ENCODE data around the gene TGFBR3. TPM values are rescaled to one million over a fixed set of nuclear protein-coding genes. Genes with fewer than 3 reads are reported as not detected.

Gene TGFBR3
- 10 to 100 TPM; 31.5 to 36.6 TPM for total RNA-seq
- polyA plus RNA-seq (2013, experiment 1 of 2), result 15.9 TPM
- 17.8 TPM for polyA plus RNA-seq (2013, experiment 2 of 2)
- total RNA-seq, result 20.3 to 244 (median 64.8) reads per million in 172 experiments

DNA sequence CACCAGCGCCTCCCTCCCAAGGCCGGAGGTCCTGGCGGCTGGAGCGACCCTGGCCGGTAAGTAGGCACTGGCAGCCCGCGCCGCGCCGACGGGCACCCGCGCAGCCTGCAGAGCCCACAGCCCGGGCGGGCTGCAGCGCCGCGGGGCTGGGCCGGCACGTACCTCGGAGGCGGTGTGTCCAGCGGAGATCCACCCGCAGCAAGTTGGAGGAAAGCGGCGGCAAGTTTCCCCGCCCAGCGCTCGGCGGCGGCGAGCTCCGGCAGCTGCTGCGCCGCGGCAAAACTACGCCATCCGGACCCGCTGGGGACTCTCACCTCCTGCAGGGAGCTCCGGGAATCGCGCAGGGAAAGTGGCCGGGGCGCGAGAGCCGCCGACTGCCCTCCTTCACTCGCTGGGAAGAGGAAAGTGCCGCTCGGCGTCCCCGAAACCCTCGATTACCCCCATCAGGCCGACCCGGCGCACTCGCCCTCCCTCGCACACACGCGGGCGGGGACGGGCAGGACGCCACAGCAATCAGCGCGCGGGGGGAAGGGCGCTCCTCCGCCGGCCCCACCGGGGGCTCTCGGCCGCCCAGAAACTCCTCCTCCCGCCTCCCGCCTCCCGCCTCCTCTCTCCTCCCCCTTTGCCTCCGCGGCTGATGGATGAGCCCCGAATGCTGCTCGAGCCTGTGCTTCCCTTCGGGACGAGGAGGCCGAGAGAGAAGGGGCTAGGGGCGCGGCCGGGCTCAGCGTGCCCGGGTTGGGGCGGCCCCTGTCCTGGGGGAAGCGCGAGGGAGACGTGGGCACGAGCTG, at the start of gene TGFBR3:
TGFBR3 (minus strand) TSS at position 436 of the 791 bp plus-strand sequence. CDS start 24,620 bp downstream, outside the sequence.
- peak within 1 kb of the TSS; percentile 77 for H3K27ac Mint-ChIP-seq
- H3K27me3 ChIP-seq (ENCODE audit: control insufficient read depth in 1 of 2, insufficient read depth in 2 of 2, low read length in 2 of 2), result no peaks in the 10 kb centered on the region
- peaks cover 35% of the 10 kb centered on the region for H3K4me1 Mint-ChIP-seq (ENCODE audit: low read depth)
- POLR2A ChIA-PET, result interaction anchor here (0.6 to 3.7 kb wide), 7 partner anchors 13 to 876 kb away, joined by 3 to 21 read pairs (median 4); no protein-coding TSS in a partner anchor
- peak within 1 kb of the TSS; percentile 72 for H3K4me3 ChIP-seq (ENCODE audit: low read length)
- CTCF ChIA-PET, result interaction anchor here (0.6 to 3.2 kb wide), 8 partner anchors 10 to 373 kb away, joined by 3 to 15 read pairs (median 3); no protein-coding TSS in a partner anchor
- H3K9me3 Mint-ChIP-seq, result no peaks in the 10 kb centered on the region
- peak within 1 kb of the TSS in 1 of 2 donors; percentile 21 for H3K27ac ChIP-seq (ENCODE audit: low read depth in 1 of 2, low read length in 2 of 2)
- no peaks in the 10 kb centered on the region for H3K36me3 ChIP-seq (ENCODE audit: insufficient read depth, low read length)
- H3K4me3 Mint-ChIP-seq, result peak within 1 kb of the TSS; percentile 96
- intact Hi-C loops (cut with DNase I, micrococcal nuclease), result loop anchor here (2.0 to 10.0 kb wide), 4 partner anchors 79 to 373 kb away; no protein-coding TSS in a partner anchor
- H3K27me3 Mint-ChIP-seq, result no peaks in the 10 kb centered on the region
- TF ChIP-seq, protein P1, sequence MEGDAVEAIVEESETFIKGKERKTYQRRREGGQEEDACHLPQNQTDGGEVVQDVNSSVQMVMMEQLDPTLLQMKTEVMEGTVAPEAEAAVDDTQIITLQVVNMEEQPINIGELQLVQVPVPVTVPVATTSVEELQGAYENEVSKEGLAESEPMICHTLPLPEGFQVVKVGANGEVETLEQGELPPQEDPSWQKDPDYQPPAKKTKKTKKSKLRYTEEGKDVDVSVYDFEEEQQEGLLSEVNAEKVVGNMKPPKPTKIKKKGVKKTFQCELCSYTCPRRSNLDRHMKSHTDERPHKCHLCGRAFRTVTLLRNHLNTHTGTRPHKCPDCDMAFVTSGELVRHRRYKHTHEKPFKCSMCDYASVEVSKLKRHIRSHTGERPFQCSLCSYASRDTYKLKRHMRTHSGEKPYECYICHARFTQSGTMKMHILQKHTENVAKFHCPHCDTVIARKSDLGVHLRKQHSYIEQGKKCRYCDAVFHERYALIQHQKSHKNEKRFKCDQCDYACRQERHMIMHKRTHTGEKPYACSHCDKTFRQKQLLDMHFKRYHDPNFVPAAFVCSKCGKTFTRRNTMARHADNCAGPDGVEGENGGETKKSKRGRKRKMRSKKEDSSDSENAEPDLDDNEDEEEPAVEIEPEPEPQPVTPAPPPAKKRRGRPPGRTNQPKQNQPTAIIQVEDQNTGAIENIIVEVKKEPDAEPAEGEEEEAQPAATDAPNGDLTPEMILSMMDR (IDR thresholded peaks at IDR 0.05), result peak; percentile 35
- H3K9me3 ChIP-seq (ENCODE audit: control insufficient read depth in 1 of 2, insufficient read depth in 1 of 2, low read length in 2 of 2), result no peaks in the 10 kb centered on the region
- H3K36me3 Mint-ChIP-seq (ENCODE audit: low read depth), result peaks cover 10% of the 10 kb centered on the region
- DNase-seq, result peak; percentile 44 to 87 (median 74)
- ATAC-seq (ENCODE audit: poor library complexity), result peak; percentile 71
- H3K4me1 ChIP-seq (ENCODE audit: insufficient read depth, low read length), result peaks cover 30% of the 10 kb centered on the region

DNA sequence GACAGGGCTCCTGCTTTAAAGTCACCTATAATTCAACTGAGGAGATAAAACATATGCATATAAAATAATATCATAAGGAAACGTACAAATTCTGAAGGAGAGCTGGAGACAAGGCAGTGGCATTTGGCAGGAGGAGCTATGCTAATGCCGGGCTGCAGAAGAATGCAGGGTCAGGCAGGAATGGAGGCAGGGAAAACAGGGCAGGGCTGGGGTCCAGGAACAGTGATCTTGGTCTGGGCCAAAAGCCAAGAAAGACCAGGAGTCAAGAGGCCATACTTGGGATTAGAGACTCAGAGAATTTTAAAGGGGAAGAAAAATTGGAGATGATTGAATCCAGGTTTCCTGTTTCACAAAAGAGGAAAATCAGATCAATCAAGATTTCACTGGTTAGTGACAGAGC, 43.3 kb upstream of the TGFBR3 start:
- TF ChIP-seq, protein P1 (IDR thresholded peaks at IDR 0.05), result no peak
- intact Hi-C loops (cut with DNase I, micrococcal nuclease), result loop anchor here in 1 of 2 experiments (5.0 kb wide), 1 partner anchor 127 kb away; no protein-coding TSS in a partner anchor
- ChIA-PET CTCF (no interaction called here), POLR2A (no interaction called here)
- no peak overlapping the region for H3K4me3 Mint-ChIP-seq
- H3K4me1 Mint-ChIP-seq (ENCODE audit: low read depth), result no peaks in the 10 kb centered on the region
- DNase-seq, result no peak
- H3K27ac ChIP-seq (ENCODE audit: low read depth in 1 of 2, low read length in 2 of 2), result no peak overlapping the region
- H3K27me3 Mint-ChIP-seq, result no peaks in the 10 kb centered on the region
- no peaks in the 10 kb centered on the region for H3K36me3 Mint-ChIP-seq (ENCODE audit: low read depth)
- H3K36me3 ChIP-seq (ENCODE audit: insufficient read depth, low read length), result no peaks in the 10 kb centered on the region
- no peak overlapping the region for H3K4me3 ChIP-seq (ENCODE audit: low read length)
- H3K9me3 Mint-ChIP-seq, result no peaks in the 10 kb centered on the region
- H3K4me1 ChIP-seq (ENCODE audit: insufficient read depth, low read length), result no peaks in the 10 kb centered on the region
- no peak for ATAC-seq (ENCODE audit: poor library complexity)
- no peak overlapping the region for H3K27ac Mint-ChIP-seq
- no peaks in the 10 kb centered on the region for H3K9me3 ChIP-seq (ENCODE audit: control insufficient read depth in 1 of 2, insufficient read depth in 1 of 2, low read length in 2 of 2)
- no peaks in the 10 kb centered on the region for H3K27me3 ChIP-seq (ENCODE audit: control insufficient read depth in 1 of 2, insufficient read depth in 2 of 2, low read length in 2 of 2)

DNA sequence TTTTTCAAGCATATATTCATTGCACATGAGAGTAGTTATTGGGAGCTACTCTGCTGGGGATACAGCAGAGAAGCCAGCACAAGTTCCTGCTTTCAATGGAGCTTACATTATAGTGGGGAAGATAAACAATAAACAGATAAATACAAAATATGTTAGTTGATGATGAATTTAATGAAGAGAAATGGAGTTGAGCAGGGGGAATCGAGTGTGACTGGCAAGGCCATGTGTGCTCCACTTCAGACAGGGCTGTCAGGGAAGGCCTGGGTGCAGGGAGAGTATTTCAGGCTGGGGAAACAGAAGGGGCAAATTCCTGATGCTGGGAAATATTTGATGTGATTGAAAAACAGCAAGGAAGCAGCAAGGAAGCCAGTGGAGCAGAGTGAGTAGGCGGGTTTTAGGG, 42.1 kb upstream of the TGFBR3 start:
- intact Hi-C loops (cut with DNase I, micrococcal nuclease), result loop anchor here in 1 of 2 experiments (5.0 kb wide), 1 partner anchor 126 kb away; no protein-coding TSS in a partner anchor
- TF ChIP-seq, protein P1 (IDR thresholded peaks at IDR 0.05), result no peak
- no peak for ATAC-seq (ENCODE audit: poor library complexity)
- ChIA-PET CTCF (interaction anchor here (3.9 kb wide), 1 partner anchor 415 kb away, joined by 18 read pairs; no protein-coding TSS in a partner anchor), POLR2A (no interaction called here)
- Mint-ChIP-seq H3K4me3 (no peak overlapping the region), H3K27ac (no peak overlapping the region), H3K9me3 (no peaks in the 10 kb centered on the region), H3K27me3 (no peaks in the 10 kb centered on the region), H3K4me1 (ENCODE audit: low read depth) (no peaks in the 10 kb centered on the region), H3K36me3 (ENCODE audit: low read depth) (no peaks in the 10 kb centered on the region)
- Histone ChIP-seq H3K4me1 (ENCODE audit: insufficient read depth, low read length) (no peaks in the 10 kb centered on the region), H3K9me3 (ENCODE audit: control insufficient read depth in 1 of 2, insufficient read depth in 1 of 2, low read length in 2 of 2) (no peaks in the 10 kb centered on the region), H3K27me3 (ENCODE audit: control insufficient read depth in 1 of 2, insufficient read depth in 2 of 2, low read length in 2 of 2) (no peaks in the 10 kb centered on the region), H3K4me3 (ENCODE audit: low read length) (no peak overlapping the region), H3K27ac (ENCODE audit: low read depth in 1 of 2, low read length in 2 of 2) (no peak overlapping the region), H3K36me3 (ENCODE audit: insufficient read depth, low read length) (no peaks in the 10 kb centered on the region)
- DNase-seq, result no peak
